Middle frontal gyrus (tissue), 1 donor: ENCODE data around the gene SULT2A1.
A peak's percentile ranks its signal among the peaks of the same experiment; 100 is the strongest.
"Not testable (repeated sequence)": the region's sequence is repeated elsewhere in the genome, so short reads cannot be mapped to it uniquely, and the experiment has no call there.

Experiments used
- DNase-seq: peaks from one replicate; pipeline ENCODE4 v3.0.0-alpha.2; 2015; ENCODE audit warnings: low spot score; ENCODE audit errors: extremely low spot score

The SULT2A1 gene, protein sequence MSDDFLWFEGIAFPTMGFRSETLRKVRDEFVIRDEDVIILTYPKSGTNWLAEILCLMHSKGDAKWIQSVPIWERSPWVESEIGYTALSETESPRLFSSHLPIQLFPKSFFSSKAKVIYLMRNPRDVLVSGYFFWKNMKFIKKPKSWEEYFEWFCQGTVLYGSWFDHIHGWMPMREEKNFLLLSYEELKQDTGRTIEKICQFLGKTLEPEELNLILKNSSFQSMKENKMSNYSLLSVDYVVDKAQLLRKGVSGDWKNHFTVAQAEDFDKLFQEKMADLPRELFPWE

GRCh38 chr19:47886010-47886559 is at the start of gene SULT2A1:
Gene SULT2A1 (minus strand): TSS chr19:47886315. CDS start chr19:47886257, 58 bp downstream.
- no peak for DNase-seq

- DNase-seq = not testable (repeated sequence)
These were observed 42.5 kb upstream of the SULT2A1 start for GRCh38 chr19:47928581-47928980.

DNA sequence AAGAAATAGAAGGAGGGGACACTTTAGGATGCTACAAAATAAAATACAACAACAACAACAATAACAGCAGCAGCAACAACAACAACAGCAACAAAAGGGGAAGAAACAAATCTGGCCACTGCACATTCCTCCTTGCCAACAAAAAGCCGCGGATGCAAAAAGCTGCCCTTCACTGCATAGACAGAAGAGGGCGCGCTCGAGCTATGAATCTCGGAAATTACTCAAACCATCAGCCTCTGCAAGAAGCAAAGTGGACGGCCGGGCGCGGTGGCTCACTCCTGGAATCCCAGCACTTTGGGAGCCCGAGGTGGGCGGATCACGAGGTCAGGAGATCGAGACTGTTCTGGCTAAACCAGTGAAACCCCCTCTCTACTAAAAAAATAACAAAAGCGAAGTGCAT is 34.0 kb upstream of the SULT2A1 start:
- not testable (repeated sequence) for DNase-seq

DNA sequence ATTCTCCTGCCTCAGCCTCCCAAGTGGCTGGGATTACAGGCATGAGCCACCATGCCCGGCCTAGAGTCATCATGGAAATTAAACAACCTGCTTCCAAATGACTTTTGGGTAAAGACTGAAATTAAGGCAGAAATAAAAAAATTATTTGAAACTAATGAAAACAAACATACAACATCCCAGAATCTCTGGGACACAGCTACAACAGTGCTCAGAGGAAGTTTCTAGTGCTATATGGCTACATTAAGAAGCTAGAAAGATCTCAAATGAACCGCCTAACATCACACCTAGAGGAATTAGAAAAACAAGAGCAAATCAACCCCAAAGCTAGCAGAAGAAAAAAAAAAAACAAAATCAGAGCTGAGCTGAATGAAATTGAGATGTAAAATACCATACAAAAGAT is 24.1 kb upstream of the SULT2A1 start:
- not testable (repeated sequence) for DNase-seq

- not testable (repeated sequence) for DNase-seq
These were observed 23.2 kb upstream of the SULT2A1 start for GRCh38 chr19:47909350-47909749.

DNA sequence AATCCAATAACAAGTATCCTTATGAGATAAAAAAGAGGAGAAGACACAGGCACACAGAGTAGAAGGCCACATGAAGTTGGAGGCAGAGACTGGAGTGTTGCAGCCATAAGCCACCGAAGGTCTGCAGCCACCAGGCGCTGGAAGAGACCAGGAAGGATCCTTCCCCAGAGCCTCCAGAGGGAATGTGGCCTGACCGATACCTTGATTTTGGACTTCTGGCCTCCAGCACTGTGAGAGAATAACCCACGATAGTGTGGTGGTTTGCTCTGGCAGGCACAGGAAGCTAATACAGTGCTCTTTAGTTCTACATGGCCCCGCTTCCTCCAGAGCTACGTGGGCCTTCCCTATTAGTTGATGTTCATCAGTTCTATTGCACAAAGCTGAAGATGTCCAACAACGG is 15.3 kb upstream of the SULT2A1 start:
- DNase-seq = no peak

- DNase-seq = no peak
These were observed 13.2 kb upstream of the SULT2A1 start for GRCh38 chr19:47899335-47899734.

GRCh38 chr19:47897861-47898260 is 11.7 kb upstream of the SULT2A1 start:
- no peak for DNase-seq

GRCh38 chr19:47896773-47897172 is 10.7 kb upstream of the SULT2A1 start:
- DNase-seq = no peak

DNA sequence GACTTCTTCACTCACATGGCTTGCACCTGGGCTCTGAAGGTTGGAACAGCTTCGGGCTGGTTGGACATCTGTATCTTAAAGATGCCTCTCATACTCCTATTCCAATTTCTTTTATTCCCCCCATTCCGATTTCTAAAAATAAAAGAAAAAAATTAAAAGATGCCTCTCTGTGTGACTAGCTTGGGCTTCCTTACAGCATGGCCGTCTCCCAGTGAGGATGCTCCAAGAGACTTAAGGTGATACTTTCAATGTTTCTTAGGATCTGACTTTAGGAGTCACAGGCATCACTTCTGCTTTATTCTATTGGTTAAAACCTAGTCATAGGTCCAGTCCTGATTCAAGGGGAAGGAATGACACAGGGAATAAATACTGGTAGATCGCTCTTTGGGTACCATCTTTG is 9.9 kb upstream of the SULT2A1 start:
- no peak for DNase-seq

DNA sequence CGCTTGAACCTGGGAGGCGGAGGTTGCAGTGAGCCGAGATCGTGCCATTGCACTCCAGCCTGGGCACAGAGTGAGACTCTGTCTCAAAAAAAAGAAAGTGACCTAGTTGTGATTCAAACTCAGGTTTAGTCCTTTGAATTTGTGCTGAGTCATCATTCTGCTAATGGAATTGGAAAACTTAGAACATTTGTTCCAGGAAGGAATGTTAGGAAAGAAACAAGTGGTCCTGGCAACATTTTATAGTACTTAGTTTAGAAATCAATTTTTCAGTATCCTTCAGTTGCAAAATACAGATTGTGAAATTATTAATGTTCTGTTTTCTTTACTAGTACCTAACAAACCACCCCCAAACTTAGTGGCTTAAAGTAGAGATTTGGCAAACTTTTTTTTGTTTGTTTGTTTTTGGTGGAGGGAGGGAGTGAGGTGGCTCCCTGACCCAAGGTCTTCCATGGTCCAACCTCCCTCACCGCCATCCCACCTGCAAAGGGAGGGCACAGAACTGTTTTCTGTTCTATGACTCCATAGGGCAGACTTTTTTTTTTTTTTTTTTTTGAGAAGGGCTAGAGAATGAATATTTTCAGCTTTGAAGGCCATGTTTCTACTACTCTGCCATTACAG is 9.2 kb upstream of the SULT2A1 start:
- DNase-seq = no peak

- no peak for DNase-seq
These were observed 6.0 kb upstream of the SULT2A1 start for GRCh38 chr19:47891923-47892666.

DNA sequence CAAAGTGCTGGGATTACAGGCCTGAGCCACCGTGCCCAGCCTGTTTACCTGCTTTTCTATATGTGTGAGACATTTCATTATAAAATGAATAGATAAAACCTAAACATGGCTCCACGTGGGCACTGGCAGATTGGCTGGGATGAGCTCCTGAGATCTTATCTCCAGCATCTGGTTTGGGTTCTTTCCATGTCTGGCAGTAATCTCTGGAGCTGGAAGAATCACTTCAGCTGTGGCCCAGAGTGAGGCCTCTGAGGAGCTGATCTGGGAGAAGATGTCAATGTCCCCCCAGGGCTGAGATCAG is 5.5 kb upstream of the SULT2A1 start:
- no peak for DNase-seq

GRCh38 chr19:47890865-47891621 is 4.9 kb upstream of the SULT2A1 start:
- DNase-seq = no peak

GRCh38 chr19:47885067-47885463 is 1.1 kb downstream of the SULT2A1 start:
- DNase-seq = no peak

- no peak for DNase-seq
These were observed 3.2 kb downstream of the SULT2A1 start for GRCh38 chr19:47882890-47883289.

DNA sequence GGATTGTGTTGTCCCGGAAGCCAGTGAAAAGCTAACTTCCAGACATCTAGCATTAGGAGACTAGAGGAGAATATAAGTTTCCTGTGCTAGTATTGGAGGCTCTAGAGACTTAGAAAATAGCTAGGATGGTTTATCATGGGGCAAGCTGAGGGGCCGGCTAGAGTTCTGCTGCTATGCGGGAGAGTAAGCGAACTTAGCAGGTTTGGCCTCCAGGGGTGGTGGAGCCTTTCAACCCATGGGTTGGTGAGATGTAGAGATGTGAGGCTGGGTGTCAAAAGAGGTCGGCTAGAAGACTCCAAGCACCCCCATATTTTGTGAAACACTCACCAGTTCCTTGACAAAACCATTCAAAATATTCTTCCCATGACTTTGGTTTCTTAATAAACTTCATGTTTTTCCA is 4.4 kb downstream of the SULT2A1 start:
- DNase-seq = no peak

GRCh38 chr19:47879385-47879784 is 6.7 kb downstream of the SULT2A1 start:
- DNase-seq = not testable (repeated sequence)

- DNase-seq = no peak
These were observed 7.2 kb downstream of the SULT2A1 start for GRCh38 chr19:47878906-47879305.

- DNase-seq = no peak
These were observed 20.9 kb downstream of the SULT2A1 start for GRCh38 chr19:47865166-47865565.

DNA sequence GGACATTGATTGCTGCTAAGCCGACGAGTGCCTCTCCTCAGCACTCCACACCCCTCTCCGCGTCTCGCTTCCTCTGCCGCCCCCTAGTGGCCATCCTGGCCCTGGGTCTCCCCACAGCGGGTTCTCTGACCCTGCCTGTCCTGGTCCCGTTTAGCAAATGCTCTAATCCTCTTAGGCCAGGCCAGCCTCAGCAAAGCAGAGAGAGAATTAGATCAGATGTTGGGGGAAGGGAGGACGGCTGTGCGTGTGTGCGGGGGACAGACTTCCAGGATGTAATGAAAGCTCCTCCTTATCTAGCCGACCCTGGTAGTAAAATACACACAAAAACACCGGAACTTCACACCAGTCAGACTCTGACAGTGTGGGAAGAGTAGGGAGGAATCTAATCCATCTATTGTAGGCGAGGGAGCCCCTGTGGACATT is 22.6 kb downstream of the SULT2A1 start:
- DNase-seq = peak; percentile 12

- no peak for DNase-seq
These were observed 24.5 kb downstream of the SULT2A1 start for GRCh38 chr19:47861630-47862029.
